Fibroblast of mammary gland (primary cell): ENCODE results near the gene TPSD1.

Experiments
- DNase-seq: peaks from one replicate; pipeline ENCODE4 v3.0.0-alpha.2; 2010; ENCODE audit warnings: low read depth
- H3K4me3 ChIP-seq: 2 replicates; pipeline ENCODE4 v1.5.1; 2011; ENCODE audit warnings: low read depth, mild to moderate bottlenecking, low read length, moderate library complexity; ENCODE audit not compliant: control insufficient read depth
- CTCF ChIP-seq: conservative IDR thresholded peaks from 2 replicates; pipeline ENCODE4 v1.5.1; 2011; ENCODE audit warnings: low read depth, low read length, inconsistent platforms; ENCODE audit not compliant: control insufficient read depth, insufficient read depth

The TPSD1 gene

GRCh38 chr16:1212616-1213194, 43.2 kb upstream of the TPSD1 start:
- TF ChIP-seq CTCF = no peak
- H3K4me3 ChIP-seq = no peak overlapping the region
- DNase-seq = no peak

GRCh38 chr16:1213231-1213630, 42.6 kb upstream of the TPSD1 start:
- TF ChIP-seq CTCF = no peak
- DNase-seq = no peak
- no peak overlapping the region for H3K4me3 ChIP-seq

- no peak for TF ChIP-seq CTCF
- H3K4me3 ChIP-seq = no peak overlapping the region
- DNase-seq = no peak
Measured at GRCh38 chr16:1213796-1214372, 42.0 kb upstream of the TPSD1 start.

GRCh38 chr16:1214719-1215118, 41.1 kb upstream of the TPSD1 start:
- no peak for DNase-seq
- TF ChIP-seq CTCF = no peak

GRCh38 chr16:1215574-1216295, 40.1 kb upstream of the TPSD1 start:
- H3K4me3 ChIP-seq = no peak overlapping the region
- no peak for TF ChIP-seq CTCF
- no peak for DNase-seq

More at GRCh38 chr16:1214719-1215118, 41.1 kb upstream of the TPSD1 start:
- H3K4me3 ChIP-seq = no peak overlapping the region

GRCh38 chr16:1216296-1216619, 39.6 kb upstream of the TPSD1 start:
- no peak overlapping the region for H3K4me3 ChIP-seq
- TF ChIP-seq CTCF = no peak
- no peak for DNase-seq
